Measurements from ENCODE around the gene CLCN4. TPM values are rescaled to one million over a fixed set of nuclear protein-coding genes. Genes with fewer than 3 reads are reported as not detected.

The CLCN4 gene
- total RNA-seq, 1 experiment from 2014 or later = 3.1 TPM

GRCh38 chrX:10163031-10163430 lies 6.3 kb downstream of the CLCN4 start:
- H3F3A ChIP-seq (ENCODE audit: insufficient read depth, low read depth) = peaks cover 1% of the 10 kb centered on the region; the same call in 1 of the 2 replicates
- no peaks in the 10 kb centered on the region for H3K36me3 ChIP-seq (ENCODE audit: low read depth)
- H3K4me3 ChIP-seq = no peak overlapping the region
- TF ChIP-seq EZH2 (IDR thresholded peaks at IDR 0.05; ENCODE audit: low read depth) (no peak), CTCF (conservative IDR thresholded peaks at IDR 0.05) (no peak)
- DNase-seq = no peak
- H4K20me1 ChIP-seq (ENCODE audit: insufficient read depth) = no peaks in the 10 kb centered on the region
- H3K9me3 ChIP-seq (ENCODE audit: insufficient read depth, low read depth) = no peaks in the 10 kb centered on the region
- intact Hi-C loops (cut with micrococcal nuclease; ENCODE audit: unreplicated experiment) = no loop called here
- no peaks in the 10 kb centered on the region for H3K79me2 ChIP-seq (ENCODE audit: low read depth)
- H3K9me2 ChIP-seq (ENCODE audit: insufficient read depth) = no peaks in the 10 kb centered on the region
- no peaks in the 10 kb centered on the region for H3K27me3 ChIP-seq (ENCODE audit: insufficient read depth, low read depth)
- CTCF ChIA-PET = no interaction called here
- no peak overlapping the region for H2AFZ ChIP-seq
- H3K4me2 ChIP-seq = no peak overlapping the region
- BruUV-seq (replicated peaks) = no TSS peak
- H3K27ac ChIP-seq = no peak overlapping the region
- peaks cover 1% of the 10 kb centered on the region for H3K4me1 ChIP-seq (replicated peaks; ENCODE audit: insufficient read depth)
- POLR2A ChIA-PET (ENCODE audit: unreplicated experiment) = no interaction called here

GRCh38 chrX:10164879-10165278 lies 8.1 kb downstream of the CLCN4 start:
- DNase-seq = no peak
- intact Hi-C loops (cut with micrococcal nuclease; ENCODE audit: unreplicated experiment) = no loop called here
- Histone ChIP-seq H3K36me3 (ENCODE audit: low read depth) (no peaks in the 10 kb centered on the region), H3K27me3 (ENCODE audit: insufficient read depth, low read depth) (no peaks in the 10 kb centered on the region), H3K9me3 (ENCODE audit: insufficient read depth, low read depth) (no peaks in the 10 kb centered on the region), H2AFZ (no peak overlapping the region), H3K79me2 (ENCODE audit: low read depth) (no peaks in the 10 kb centered on the region), H3K4me1 (replicated peaks; ENCODE audit: insufficient read depth) (no peaks in the 10 kb centered on the region), H3K9me2 (ENCODE audit: insufficient read depth) (no peaks in the 10 kb centered on the region), H3K4me3 (no peak overlapping the region), H3K4me2 (no peak overlapping the region), H3K27ac (no peak overlapping the region), H4K20me1 (ENCODE audit: insufficient read depth) (no peaks in the 10 kb centered on the region), H3F3A (ENCODE audit: insufficient read depth, low read depth) (no peaks in the 10 kb centered on the region)
- BruUV-seq (replicated peaks) = no TSS peak
- TF ChIP-seq EZH2 (IDR thresholded peaks at IDR 0.05; ENCODE audit: low read depth) = no peak
- TF ChIP-seq CTCF (conservative IDR thresholded peaks at IDR 0.05) = no peak
- POLR2A ChIA-PET (ENCODE audit: unreplicated experiment) = no interaction called here
- CTCF ChIA-PET = no interaction called here

GRCh38 chrX:10165580-10166247 lies 8.9 kb downstream of the CLCN4 start:
- no peaks in the 10 kb centered on the region for H3K36me3 ChIP-seq (ENCODE audit: low read depth)
- H3K9me3 ChIP-seq (ENCODE audit: insufficient read depth, low read depth) = no peaks in the 10 kb centered on the region
- no peaks in the 10 kb centered on the region for H3K27me3 ChIP-seq (ENCODE audit: insufficient read depth, low read depth)
- no peak overlapping the region for H2AFZ ChIP-seq
- ChIA-PET CTCF (no interaction called here), POLR2A (ENCODE audit: unreplicated experiment) (no interaction called here)
- no peaks in the 10 kb centered on the region for H3K79me2 ChIP-seq (ENCODE audit: low read depth)
- H3F3A ChIP-seq (ENCODE audit: insufficient read depth, low read depth) = no peaks in the 10 kb centered on the region
- H3K4me2 ChIP-seq = no peak overlapping the region
- H3K9me2 ChIP-seq (ENCODE audit: insufficient read depth) = no peaks in the 10 kb centered on the region
- no TSS peak for BruUV-seq (replicated peaks)
- H3K4me1 ChIP-seq (replicated peaks; ENCODE audit: insufficient read depth) = no peaks in the 10 kb centered on the region
- H3K27ac ChIP-seq = no peak overlapping the region
- no peak for DNase-seq
- no peak overlapping the region for H3K4me3 ChIP-seq
- no peaks in the 10 kb centered on the region for H4K20me1 ChIP-seq (ENCODE audit: insufficient read depth)
- intact Hi-C loops (cut with micrococcal nuclease; ENCODE audit: unreplicated experiment) = no loop called here
- no peak for TF ChIP-seq EZH2 (IDR thresholded peaks at IDR 0.05; ENCODE audit: low read depth)
- TF ChIP-seq CTCF (conservative IDR thresholded peaks at IDR 0.05) = no peak
